ENCODE data around the gene RBMS3. TPM values are rescaled to one million over a fixed set of nuclear protein-coding genes. Genes with fewer than 3 reads are reported as not detected.

RBMS3 gene
- total RNA-seq, 4 donors from 2014 or later, result 2.8 to 77.6 (median 13.7) TPM

DNA sequence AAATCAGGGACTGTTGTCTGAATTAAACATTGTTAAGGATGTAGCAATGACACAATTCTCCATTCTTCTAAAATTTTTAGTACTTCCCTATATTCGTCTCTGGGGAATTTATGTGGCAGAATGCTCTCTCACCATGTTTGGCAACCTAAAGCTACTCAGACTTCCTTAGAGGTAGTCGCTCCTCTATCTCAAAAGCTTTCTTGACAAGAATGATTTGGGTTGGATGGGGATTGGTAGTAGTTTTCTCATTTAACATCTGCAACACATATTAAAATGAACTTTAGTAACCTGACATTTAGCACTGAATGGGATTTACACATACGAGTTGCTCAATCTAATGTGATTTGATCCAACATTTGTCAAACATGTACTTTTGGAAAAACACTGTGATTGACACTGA, 233.3 kb downstream of the RBMS3 start:
- no peak for DNase-seq
- Histone ChIP-seq H3K4me3 (no peak overlapping the region), H3K36me3 (no peaks in the 10 kb centered on the region), H3K9me3 (no peaks in the 10 kb centered on the region), H3K4me1 (peaks cover 0 to 8% (median 0%) of the 10 kb centered on the region in 4 donors), H3K27me3 (no peaks in the 10 kb centered on the region), H3K27ac (peak overlapping the region in 1 of 4 donors; percentile 5)
- no peak for TF ChIP-seq POLR2A (IDR thresholded peaks at IDR 0.05)
- TF ChIP-seq, protein P1, sequence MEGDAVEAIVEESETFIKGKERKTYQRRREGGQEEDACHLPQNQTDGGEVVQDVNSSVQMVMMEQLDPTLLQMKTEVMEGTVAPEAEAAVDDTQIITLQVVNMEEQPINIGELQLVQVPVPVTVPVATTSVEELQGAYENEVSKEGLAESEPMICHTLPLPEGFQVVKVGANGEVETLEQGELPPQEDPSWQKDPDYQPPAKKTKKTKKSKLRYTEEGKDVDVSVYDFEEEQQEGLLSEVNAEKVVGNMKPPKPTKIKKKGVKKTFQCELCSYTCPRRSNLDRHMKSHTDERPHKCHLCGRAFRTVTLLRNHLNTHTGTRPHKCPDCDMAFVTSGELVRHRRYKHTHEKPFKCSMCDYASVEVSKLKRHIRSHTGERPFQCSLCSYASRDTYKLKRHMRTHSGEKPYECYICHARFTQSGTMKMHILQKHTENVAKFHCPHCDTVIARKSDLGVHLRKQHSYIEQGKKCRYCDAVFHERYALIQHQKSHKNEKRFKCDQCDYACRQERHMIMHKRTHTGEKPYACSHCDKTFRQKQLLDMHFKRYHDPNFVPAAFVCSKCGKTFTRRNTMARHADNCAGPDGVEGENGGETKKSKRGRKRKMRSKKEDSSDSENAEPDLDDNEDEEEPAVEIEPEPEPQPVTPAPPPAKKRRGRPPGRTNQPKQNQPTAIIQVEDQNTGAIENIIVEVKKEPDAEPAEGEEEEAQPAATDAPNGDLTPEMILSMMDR (IDR thresholded peaks at IDR 0.05), result no peak

DNA sequence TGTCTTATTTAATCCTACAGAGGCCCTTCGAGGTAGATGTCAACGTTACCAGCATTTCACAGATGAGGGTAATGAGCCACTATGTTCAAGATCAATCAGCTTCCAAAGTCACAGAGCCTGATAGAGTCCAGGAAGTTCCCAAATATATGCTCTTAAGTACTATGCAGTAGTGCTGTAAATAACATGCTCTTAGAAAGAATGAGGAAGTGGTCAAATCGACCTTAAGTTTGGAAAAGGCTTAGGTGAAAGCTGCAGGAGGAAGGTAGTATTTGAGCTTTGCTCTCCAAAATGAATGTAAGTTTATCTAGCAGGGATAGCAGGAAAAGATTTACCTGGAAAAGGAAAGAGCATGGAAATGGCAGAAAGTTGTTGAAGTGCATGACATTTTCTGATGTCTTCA, 234.0 kb downstream of the RBMS3 start:
- TF ChIP-seq, protein P1 (IDR thresholded peaks at IDR 0.05), result no peak
- no peak for TF ChIP-seq POLR2A (IDR thresholded peaks at IDR 0.05)
- Histone ChIP-seq H3K27ac (no peak overlapping the region), H3K4me3 (no peak overlapping the region), H3K36me3 (no peaks in the 10 kb centered on the region), H3K27me3 (no peaks in the 10 kb centered on the region), H3K9me3 (no peaks in the 10 kb centered on the region), H3K4me1 (peaks cover 0 to 8% (median 0%) of the 10 kb centered on the region in 4 donors)
- DNase-seq, result no peak

DNA sequence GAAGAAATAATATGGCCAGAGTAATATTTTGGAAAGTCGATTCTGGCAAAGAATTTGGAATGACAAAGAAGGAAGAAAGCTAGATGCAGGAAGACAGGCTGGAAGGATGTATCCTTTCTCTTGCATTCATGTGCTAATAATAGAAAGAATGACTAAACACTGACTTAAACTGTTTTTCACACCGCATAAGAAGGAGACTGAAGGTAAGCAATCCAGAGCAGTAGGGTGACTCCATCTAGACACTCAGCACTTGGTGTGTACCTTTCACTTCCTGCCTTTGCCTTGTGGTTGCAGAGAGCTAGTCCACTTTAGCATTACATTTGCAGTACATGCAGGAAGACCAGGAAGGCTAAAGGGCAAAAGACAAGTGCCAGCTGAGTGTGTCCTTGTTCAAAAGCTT, 234.6 kb downstream of the RBMS3 start:
- Histone ChIP-seq H3K4me1 (peaks cover 0 to 8% (median 0%) of the 10 kb centered on the region in 4 donors), H3K27ac (no peak overlapping the region), H3K27me3 (no peaks in the 10 kb centered on the region), H3K9me3 (no peaks in the 10 kb centered on the region), H3K4me3 (no peak overlapping the region), H3K36me3 (no peaks in the 10 kb centered on the region)
- TF ChIP-seq, protein P1 (IDR thresholded peaks at IDR 0.05), result no peak
- TF ChIP-seq POLR2A (IDR thresholded peaks at IDR 0.05), result no peak
- no peak for DNase-seq

DNA sequence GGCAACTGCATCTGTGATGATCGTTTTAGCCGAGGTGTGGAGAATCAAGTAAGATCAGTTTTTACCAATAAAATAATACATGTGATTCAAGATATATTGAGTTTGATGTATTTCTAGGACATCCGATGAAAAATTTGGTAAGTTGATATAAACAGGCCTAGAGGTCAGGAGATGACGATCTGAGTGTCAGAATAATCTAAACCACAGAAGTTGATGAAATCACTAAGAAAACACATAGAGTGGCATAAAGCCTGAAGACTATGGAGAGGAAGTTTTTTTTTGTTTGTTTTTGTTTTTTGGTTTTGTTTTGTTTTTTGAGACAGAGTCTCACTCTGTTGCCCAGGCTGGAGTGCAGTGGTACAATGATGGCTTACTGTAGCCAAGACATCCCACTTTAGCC, 235.3 kb downstream of the RBMS3 start:
- TF ChIP-seq, protein P1 (IDR thresholded peaks at IDR 0.05), result no peak
- TF ChIP-seq POLR2A (IDR thresholded peaks at IDR 0.05), result no peak
- DNase-seq, result no peak
- no peaks in the 10 kb centered on the region for H3K27me3 ChIP-seq
- H3K27ac ChIP-seq, result no peak overlapping the region
- H3K4me3 ChIP-seq, result no peak overlapping the region
- no peaks in the 10 kb centered on the region for H3K9me3 ChIP-seq
- H3K4me1 ChIP-seq, result peaks cover 0 to 8% (median 0%) of the 10 kb centered on the region in 4 donors
- no peaks in the 10 kb centered on the region for H3K36me3 ChIP-seq

DNA sequence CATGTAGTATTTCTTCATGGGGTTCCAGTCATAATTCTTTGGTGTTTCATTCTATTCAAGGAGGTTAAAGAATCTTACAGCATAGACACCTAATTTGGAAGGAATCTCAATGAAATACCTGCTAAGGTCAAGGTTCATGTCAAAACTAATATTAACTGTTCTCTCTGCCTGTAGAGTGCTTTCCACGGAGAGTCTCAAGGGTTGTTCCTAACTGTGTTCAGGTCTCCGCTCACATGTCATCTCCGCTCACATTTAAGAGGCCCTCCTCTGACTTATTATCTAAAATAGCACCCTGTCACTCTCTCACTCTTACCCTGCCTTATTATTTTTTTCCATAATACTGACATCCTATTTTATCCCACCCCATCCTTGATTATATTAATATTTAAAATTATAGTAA, 239.9 kb downstream of the RBMS3 start:
- Histone ChIP-seq H3K27ac (no peak overlapping the region), H3K9me3 (no peaks in the 10 kb centered on the region), H3K4me1 (no peaks in the 10 kb centered on the region), H3K4me3 (no peak overlapping the region), H3K36me3 (no peaks in the 10 kb centered on the region), H3K27me3 (no peaks in the 10 kb centered on the region)
- TF ChIP-seq, protein P1 (IDR thresholded peaks at IDR 0.05), result no peak
- TF ChIP-seq POLR2A (IDR thresholded peaks at IDR 0.05), result no peak
- DNase-seq, result no peak

DNA sequence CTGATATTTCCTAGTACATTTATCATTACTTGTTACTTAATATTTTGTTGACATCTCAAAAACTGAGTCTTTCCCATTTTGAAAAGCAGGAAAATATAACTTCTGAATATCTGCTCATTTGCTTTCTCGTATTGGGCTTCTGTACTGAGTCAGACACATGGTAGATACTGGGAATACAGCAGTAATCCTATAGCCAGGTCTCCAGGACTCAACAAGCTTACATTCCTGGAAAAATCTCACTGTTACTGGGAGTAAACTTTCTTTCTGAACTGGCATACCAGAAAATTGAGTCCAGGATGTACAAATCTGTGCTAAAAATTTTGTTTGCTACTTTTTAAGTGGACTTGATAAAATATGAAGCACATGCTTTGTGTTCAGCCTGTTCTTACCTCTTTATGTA, 240.4 kb downstream of the RBMS3 start:
- H3K9me3 ChIP-seq, result no peaks in the 10 kb centered on the region
- H3K4me3 ChIP-seq, result no peak overlapping the region
- H3K4me1 ChIP-seq, result no peaks in the 10 kb centered on the region
- no peaks in the 10 kb centered on the region for H3K36me3 ChIP-seq
- peak overlapping the region in 1 of 4 donors; percentile 1 for H3K27ac ChIP-seq
- H3K27me3 ChIP-seq, result no peaks in the 10 kb centered on the region
- TF ChIP-seq POLR2A (IDR thresholded peaks at IDR 0.05), result no peak
- TF ChIP-seq, protein P1 (IDR thresholded peaks at IDR 0.05), result no peak
- no peak for DNase-seq
